GM12891 (cell line): ENCODE measurements around the gene VWF.

ENCODE experiments used
- POLR2A ChIP-seq: IDR thresholded peaks from 2 replicates; pipeline ENCODE4 v1.6.1; 2011; ENCODE audit warnings: low read depth, low read length, control low read depth
- SPI1 ChIP-seq: IDR thresholded peaks from 2 replicates; pipeline ENCODE4 v1.6.1; 2011; ENCODE audit warnings: low read depth, low read length, control low read depth
- TAF1 ChIP-seq: IDR thresholded peaks from 2 replicates; pipeline ENCODE4 v1.6.1; 2011; ENCODE audit warnings: low read depth, low read length, control low read depth

DNA sequence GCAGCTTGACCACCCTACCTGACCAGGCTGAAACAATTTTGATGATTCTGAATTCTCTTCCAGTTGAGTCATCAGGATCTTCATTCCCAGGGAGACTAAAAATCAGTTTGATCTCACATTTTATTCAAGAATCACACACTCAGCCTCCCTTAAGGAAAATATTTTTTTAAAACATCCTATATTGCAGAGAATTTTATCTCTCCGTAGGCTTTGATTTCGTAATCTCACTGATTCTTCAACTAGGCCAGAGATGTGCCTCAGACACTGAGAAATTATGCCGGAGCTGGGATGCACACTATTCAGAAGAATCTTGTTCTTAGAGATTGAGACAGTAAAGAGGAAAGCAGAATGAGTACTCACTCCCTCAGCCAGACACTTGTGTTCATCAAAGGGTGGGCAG is 172.4 kb downstream of the VWF start:
- no peak for TF ChIP-seq POLR2A
- no peak for TF ChIP-seq SPI1
- no peak for TF ChIP-seq TAF1
